Naive thymus-derived CD4-positive, alpha-beta T cell (primary cell): ENCODE measurements around the gene KEAP1. TPM values are rescaled to one million over a fixed set of nuclear protein-coding genes. Genes with fewer than 3 reads are reported as not detected.

Experiments
- ATAC-seq: fragments of 150-1000 bp; cut with Tn5 transposase; 2 replicates; pipeline ENCODE4 v1.10.0; 2021; ENCODE audit warnings: mild to moderate bottlenecking, moderate library complexity
- CTCF ChIA-PET: fragments of 350-600 bp; sonication (Branson Sonifier 250); formaldehyde crosslinking; loops from one replicate; lab custom pipeline; 2021; ENCODE audit warnings: antibody characterized with exemption; lab: Charles Lee
- POLR2A ChIA-PET: fragments of 350-600 bp; sonication (Branson Sonifier 250); formaldehyde crosslinking; loops from one replicate; lab custom pipeline; 2021; ENCODE audit warnings: antibody characterized with exemption, inconsistent platforms; lab: Charles Lee
- DNase-seq, 9 donors: peaks; one replicate each; pipeline versions ENCODE4 v3.0.0 to v3.0.0-alpha.2; 2020 to 2022; ENCODE audit warnings: mixed read lengths in 1 of 9
- H3K27ac ChIP-seq: one replicate; pipeline ENCODE4 v1.7.0; 2013; ENCODE audit warnings: mild to moderate bottlenecking, low read depth, low read length, moderate library complexity
- H3K27me3 ChIP-seq, 2 donors: one replicate each; pipeline ENCODE4 v1.7.0; 2013; ENCODE audit warnings: low read length in 2 of 2, mild to moderate bottlenecking in 2 of 2, moderate library complexity in 2 of 2; ENCODE audit not compliant: control insufficient read depth in 2 of 2, insufficient read depth in 2 of 2
- H3K36me3 ChIP-seq, 3 experiments: 1 replicate in 2 of 3; 2 replicates in 1 of 3; pipeline ENCODE4 v1.7.0; 2013; ENCODE audit warnings: low read length in 3 of 3, mild to moderate bottlenecking in 3 of 3, moderate library complexity in 1 of 3; ENCODE audit not compliant: insufficient read depth in 3 of 3, control insufficient read depth in 2 of 3
- H3K4me1 ChIP-seq, 2 donors: one replicate each; pipeline ENCODE4 v1.7.0; 2013; ENCODE audit warnings: low read length in 2 of 2, mild to moderate bottlenecking in 2 of 2, moderate library complexity in 1 of 2; ENCODE audit not compliant: control insufficient read depth in 2 of 2, insufficient read depth in 2 of 2
- H3K4me3 ChIP-seq: 2 replicates; pipeline ENCODE4 v1.7.0; 2013; ENCODE audit warnings: mild to moderate bottlenecking, low read length
- H3K9me3 ChIP-seq, 3 experiments: 1 replicate in 2 of 3; 2 replicates in 1 of 3; pipeline ENCODE4 v1.7.0; 2013; ENCODE audit warnings: low read length in 3 of 3; ENCODE audit not compliant: control insufficient read depth in 2 of 3
- H3K27ac Mint-ChIP-seq, 9 donors: one replicate each; pipeline ENCODE4 v1.8.0; 2020 to 2022; ENCODE audit warnings: mixed read lengths in 9 of 9, mild to moderate bottlenecking in 8 of 9, moderate library complexity in 5 of 9, inconsistent platforms in 2 of 9
- H3K27me3 Mint-ChIP-seq, 5 donors: one replicate each; pipeline ENCODE4 v1.8.0; 2021 to 2022; ENCODE audit warnings: mixed read lengths in 5 of 5, mild to moderate bottlenecking in 1 of 5
- H3K36me3 Mint-ChIP-seq, 5 donors: one replicate each; pipeline ENCODE4 v1.8.0; 2020 to 2022; ENCODE audit warnings: mixed read lengths in 5 of 5, mild to moderate bottlenecking in 3 of 5, inconsistent platforms in 1 of 5
- H3K4me1 Mint-ChIP-seq, 7 donors: one replicate each; pipeline ENCODE4 v1.8.0; 2020 to 2022; ENCODE audit warnings: mixed read lengths in 7 of 7, mild to moderate bottlenecking in 3 of 7, inconsistent platforms in 1 of 7
- H3K4me3 Mint-ChIP-seq, 10 donors: one replicate each; pipeline ENCODE4 v1.8.0; 2020 to 2022; ENCODE audit warnings: mild to moderate bottlenecking in 10 of 10, mixed read lengths in 10 of 10, moderate library complexity in 6 of 10, inconsistent platforms in 2 of 10
- H3K9me3 Mint-ChIP-seq, 11 donors: one replicate each; pipeline ENCODE4 v1.8.0; 2020 to 2022; ENCODE audit warnings: mixed read lengths in 11 of 11, mild to moderate bottlenecking in 4 of 11, inconsistent platforms in 1 of 11, moderate library complexity in 1 of 11
- intact Hi-C, 2 donors: fragments of 100-400 bp; cut with micrococcal nuclease; formaldehyde crosslinking; loops; one replicate each; pipeline ENCODE4 v1.15.1; 2023
- polyA plus RNA-seq, 2 donors: library from polyadenylated mRNA; unstranded; fragments of 300-500 nt; fragmentation: Illumina TruSeq; gene quantifications; one replicate each; pipeline ENCODE4 v1.2.3, GENCODE V29; 2021
- total RNA-seq, 6 experiments: library from RNA in 5 of 6; stranded (reverse) in 5 of 6; gene quantifications; 1 replicate in 5 of 6; 2 replicates in 1 of 6; pipeline ENCODE4 v1.2.3 and lab custom pipeline; 2021 to 2026

The KEAP1 gene
- total and polyA plus RNA-seq, 7 experiments from 2014 or later = 12.9 to 83.6 (median 31.4) TPM

GRCh38 chr19:10521461-10522171 is 18.5 kb upstream of the KEAP1 start:
- H3K27me3 Mint-ChIP-seq = peaks cover 20 to 37% (median 25%) of the 10 kb centered on the region in 5 donors
- no peaks in the 10 kb centered on the region for H3K36me3 ChIP-seq
- intact Hi-C loops = no loop called here
- H3K27ac Mint-ChIP-seq = no peak overlapping the region
- H3K27me3 ChIP-seq = peaks cover 0 to 9% of the 10 kb centered on the region in 2 donors
- H3K36me3 Mint-ChIP-seq = peaks cover 0 to 1% (median 0%) of the 10 kb centered on the region in 5 donors
- DNase-seq (no peak), ATAC-seq (no peak)
- peaks cover 0 to 2% (median 0%) of the 10 kb centered on the region in 11 donors for H3K9me3 Mint-ChIP-seq
- H3K4me1 Mint-ChIP-seq = peaks cover 13 to 26% (median 20%) of the 10 kb centered on the region in 7 donors
- H3K9me3 ChIP-seq = no peaks in the 10 kb centered on the region
- H3K27ac ChIP-seq = no peak overlapping the region
- H3K4me3 Mint-ChIP-seq = no peak overlapping the region
- no peak overlapping the region for H3K4me3 ChIP-seq
- CTCF ChIA-PET = interaction anchor here (0.6 to 0.7 kb wide), 2 partner anchors 32 to 624 kb away, joined by 4 to 5 read pairs; no protein-coding TSS in a partner anchor
- H3K4me1 ChIP-seq = peaks cover 11 to 41% of the 10 kb centered on the region in 2 donors
- POLR2A ChIA-PET = no interaction called here

DNA sequence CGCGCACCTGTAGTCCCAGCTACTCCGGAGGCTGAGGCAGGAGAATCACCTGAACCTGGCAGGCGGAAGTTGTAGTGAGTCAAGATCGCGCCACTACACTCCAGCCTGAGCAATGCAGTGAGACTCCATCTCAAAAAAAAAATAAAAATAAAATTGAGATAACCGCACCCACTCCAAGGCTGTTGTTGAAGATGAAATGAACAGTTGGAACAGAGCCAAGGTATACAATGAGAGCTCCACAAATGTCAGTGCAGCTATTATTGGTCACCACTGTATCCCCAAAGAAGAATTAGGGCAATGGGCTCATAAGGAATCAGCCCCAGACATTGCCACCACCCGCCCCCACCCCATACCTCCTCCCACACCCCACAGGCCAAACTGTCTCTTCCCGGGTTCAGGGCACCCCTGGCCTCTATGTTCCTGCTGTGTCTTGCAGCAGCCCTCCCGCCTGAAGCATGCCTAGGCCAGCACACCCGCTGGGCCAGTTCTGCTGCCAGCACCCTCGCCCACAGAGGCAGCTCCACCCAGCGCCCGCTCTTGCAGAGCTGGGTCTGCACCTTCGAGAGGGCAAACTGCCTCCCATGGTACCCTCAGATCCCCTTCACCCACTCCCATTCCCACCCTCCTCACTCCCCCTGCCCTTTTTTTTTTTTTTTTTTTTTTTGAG is 17.6 kb upstream of the KEAP1 start:
- Histone ChIP-seq H3K4me1 (peaks cover 11 to 41% of the 10 kb centered on the region in 2 donors), H3K27me3 (peaks cover 0 to 9% of the 10 kb centered on the region in 2 donors), H3K27ac (no peak overlapping the region), H3K9me3 (no peaks in the 10 kb centered on the region), H3K36me3 (no peaks in the 10 kb centered on the region), H3K4me3 (no peak overlapping the region)
- POLR2A ChIA-PET = interaction anchor here (0.6 kb wide), 1 partner anchor 125 kb away, joined by 4 read pairs; no protein-coding TSS in a partner anchor
- intact Hi-C loops = no loop called here
- Mint-ChIP-seq H3K9me3 (peaks cover 0 to 2% (median 0%) of the 10 kb centered on the region in 11 donors), H3K4me1 (peaks cover 13 to 28% (median 25%) of the 10 kb centered on the region in 7 donors), H3K4me3 (no peak overlapping the region), H3K27ac (no peak overlapping the region), H3K36me3 (peaks cover 0 to 1% (median 0%) of the 10 kb centered on the region in 5 donors), H3K27me3 (peaks cover 29 to 45% (median 32%) of the 10 kb centered on the region in 5 donors)
- DNase-seq (no peak), ATAC-seq (no peak)
- CTCF ChIA-PET = interaction anchor here (0.6 kb wide), 1 partner anchor 506 kb away, joined by 7 read pairs; no protein-coding TSS in a partner anchor

- Histone ChIP-seq H3K4me1 (peaks cover 11 to 44% of the 10 kb centered on the region in 2 donors), H3K27ac (no peak overlapping the region), H3K4me3 (no peak overlapping the region), H3K9me3 (no peaks in the 10 kb centered on the region), H3K27me3 (peaks cover 0 to 17% of the 10 kb centered on the region in 2 donors), H3K36me3 (no peaks in the 10 kb centered on the region)
- Mint-ChIP-seq H3K4me1 (peaks cover 13 to 30% (median 26%) of the 10 kb centered on the region in 7 donors), H3K27me3 (peaks cover 34 to 59% (median 38%) of the 10 kb centered on the region in 5 donors), H3K9me3 (peaks cover 0 to 2% (median 0%) of the 10 kb centered on the region in 11 donors), H3K36me3 (peaks cover 0 to 1% (median 0%) of the 10 kb centered on the region in 5 donors), H3K27ac (peak overlapping the region in 2 of 9 donors; percentile 33 to 50), H3K4me3 (peak overlapping the region in 8 of 10 donors; percentile 8 to 88 (median 49))
- ChIA-PET CTCF (no interaction called here), POLR2A (no interaction called here)
- no peak for DNase-seq
- intact Hi-C loops = no loop called here
- ATAC-seq = no peak
Observed at GRCh38 chr19:10519421-10519820, 16.3 kb upstream of the KEAP1 start.

DNA sequence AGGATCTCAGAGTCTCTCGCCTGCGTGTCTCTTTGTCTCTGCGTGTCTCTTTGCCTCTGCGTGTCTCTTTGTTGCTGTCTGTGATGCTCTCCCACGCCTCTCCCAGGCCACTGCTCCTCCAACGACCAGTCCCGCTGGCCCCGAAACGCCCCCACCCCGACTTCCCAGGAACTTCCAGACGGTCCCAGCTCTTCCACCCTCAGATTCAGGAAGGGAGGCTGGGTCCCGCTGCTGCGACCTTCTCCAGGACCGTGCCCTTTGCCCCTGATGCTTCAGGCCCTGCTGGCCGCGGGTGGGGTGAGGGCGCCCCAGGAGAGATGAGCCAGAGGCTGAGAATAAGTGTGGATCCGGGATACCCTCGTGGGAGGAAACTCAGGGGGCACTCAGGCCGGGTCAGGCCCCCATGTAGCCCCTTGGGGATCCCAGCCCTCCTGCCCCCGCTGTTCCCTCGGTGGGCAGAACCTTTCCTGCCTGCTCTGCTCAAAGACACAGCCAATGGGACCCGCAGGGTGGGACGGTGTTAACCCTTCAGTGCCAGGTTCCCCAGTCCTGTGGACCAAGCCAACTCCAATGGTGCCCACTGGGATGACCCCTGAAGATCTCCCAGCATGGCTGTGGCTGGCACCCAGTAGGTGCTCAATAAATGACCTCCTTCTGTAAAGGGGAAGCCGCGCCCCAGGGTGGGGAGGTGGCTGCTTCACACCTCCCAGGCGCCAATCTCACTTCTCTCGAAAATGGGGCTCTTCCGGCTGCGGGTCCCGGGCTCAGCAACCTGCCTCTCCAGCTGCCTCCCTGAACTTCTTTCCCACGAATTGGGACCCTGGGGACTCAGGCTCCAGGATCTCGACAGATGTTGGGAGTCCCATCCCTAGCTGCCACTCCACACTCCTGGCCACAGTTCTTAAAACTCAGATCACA is 15.5 kb upstream of the KEAP1 start:
- peak overlapping the region; percentile 39 to 88 (median 78) for H3K4me3 Mint-ChIP-seq
- H3K9me3 ChIP-seq = no peaks in the 10 kb centered on the region
- no peaks in the 10 kb centered on the region for H3K36me3 ChIP-seq
- H3K27me3 ChIP-seq = peaks cover 0 to 17% of the 10 kb centered on the region in 2 donors
- intact Hi-C loops = no loop called here
- H3K4me1 ChIP-seq = peaks cover 11 to 40% of the 10 kb centered on the region in 2 donors
- H3K4me3 ChIP-seq = no peak overlapping the region
- POLR2A ChIA-PET = interaction anchor here (1.8 kb wide), 1 partner anchor 47 kb away, joined by 4 read pairs; the partner anchor contains the start of gene KRI1
- CTCF ChIA-PET = no interaction called here
- ATAC-seq (no peak), DNase-seq (no peak)
- H3K9me3 Mint-ChIP-seq = peaks cover 0 to 2% (median 0%) of the 10 kb centered on the region in 11 donors
- peaks cover 37 to 60% (median 43%) of the 10 kb centered on the region in 5 donors for H3K27me3 Mint-ChIP-seq
- peaks cover 15 to 35% (median 27%) of the 10 kb centered on the region in 7 donors for H3K4me1 Mint-ChIP-seq
- H3K27ac Mint-ChIP-seq = peak overlapping the region in 3 of 9 donors; percentile 33 to 63 (median 50)
- no peak overlapping the region for H3K27ac ChIP-seq
- peaks cover 0 to 1% (median 0%) of the 10 kb centered on the region in 5 donors for H3K36me3 Mint-ChIP-seq

- peaks cover 18 to 42% (median 30%) of the 10 kb centered on the region in 7 donors for H3K4me1 Mint-ChIP-seq
- peaks cover 0 to 17% of the 10 kb centered on the region in 2 donors for H3K27me3 ChIP-seq
- intact Hi-C loops = no loop called here
- peaks cover 0 to 6% (median 1%) of the 10 kb centered on the region in 5 donors for H3K36me3 Mint-ChIP-seq
- ATAC-seq = peak; percentile 44
- H3K27ac Mint-ChIP-seq = peak overlapping the region in 1 of 9 donors; percentile 63
- peak overlapping the region; percentile 43 for H3K4me3 ChIP-seq
- H3K27ac ChIP-seq = no peak overlapping the region
- peak in 2 of 9 donors; percentile 20 to 37 for DNase-seq
- H3K4me1 ChIP-seq = peaks cover 11 to 43% of the 10 kb centered on the region in 2 donors
- H3K9me3 Mint-ChIP-seq = peaks cover 0 to 2% (median 0%) of the 10 kb centered on the region in 11 donors
- H3K4me3 Mint-ChIP-seq = peak overlapping the region; percentile 39 to 88 (median 78)
- no peaks in the 10 kb centered on the region for H3K9me3 ChIP-seq
- no peaks in the 10 kb centered on the region for H3K36me3 ChIP-seq
- peaks cover 45 to 66% (median 51%) of the 10 kb centered on the region in 5 donors for H3K27me3 Mint-ChIP-seq
- ChIA-PET CTCF (no interaction called here), POLR2A (interaction anchor here (1.8 kb wide), 1 partner anchor 48 kb away, joined by 4 read pairs; the partner anchor contains the start of gene KRI1)
Observed at GRCh38 chr19:10517760-10518443, 14.7 kb upstream of the KEAP1 start.
